AG08396 (cell line): Measurements from ENCODE around the gene NEURL1B.
"Not testable (repeated sequence)": the region's sequence is repeated elsewhere in the genome, so short reads cannot be mapped to it uniquely, and the experiment has no call there.

Experiments
- DNase-seq: peaks from one replicate; pipeline ENCODE4 v3.0.0; 2012; ENCODE audit warnings: low spot score, mixed read lengths

Gene NEURL1B

GRCh38 chr5:172634106-172634899 lies 6.8 kb upstream of the NEURL1B start:
- DNase-seq = no peak

- no peak for DNase-seq
Measured at GRCh38 chr5:172635038-172635437, 6.0 kb upstream of the NEURL1B start.

- no peak for DNase-seq
Measured at GRCh38 chr5:172636279-172637050, 4.6 kb upstream of the NEURL1B start.

GRCh38 chr5:172637110-172637580 lies 3.9 kb upstream of the NEURL1B start:
- no peak for DNase-seq

GRCh38 chr5:172637740-172638139 lies 3.3 kb upstream of the NEURL1B start:
- DNase-seq = no peak

- no peak for DNase-seq
Measured at GRCh38 chr5:172638209-172638768, 2.8 kb upstream of the NEURL1B start.

- no peak for DNase-seq
Measured at GRCh38 chr5:172640139-172640538, 924 bp upstream of the NEURL1B start.

- no peak for DNase-seq
Measured at GRCh38 chr5:172641359-172642050, 442 bp downstream of the NEURL1B start.

- peak; percentile 53 for DNase-seq
Measured at GRCh38 chr5:172642051-172642409, 967 bp downstream of the NEURL1B start.

- DNase-seq = peak; percentile 56
Measured at GRCh38 chr5:172642486-172642885, 1.4 kb downstream of the NEURL1B start.

GRCh38 chr5:172642926-172643871 lies 2.1 kb downstream of the NEURL1B start:
- no peak for DNase-seq

GRCh38 chr5:172644266-172644665 lies 3.2 kb downstream of the NEURL1B start:
- no peak for DNase-seq

GRCh38 chr5:172644711-172645110 lies 3.6 kb downstream of the NEURL1B start:
- DNase-seq = no peak

GRCh38 chr5:172645271-172646055 lies 4.4 kb downstream of the NEURL1B start:
- no peak for DNase-seq

- peak; percentile 64 for DNase-seq
Measured at GRCh38 chr5:172646716-172647285, 5.7 kb downstream of the NEURL1B start.

GRCh38 chr5:172647352-172648012 lies 6.4 kb downstream of the NEURL1B start:
- no peak for DNase-seq

GRCh38 chr5:172648013-172648381 lies 6.9 kb downstream of the NEURL1B start:
- DNase-seq = no peak

- no peak for DNase-seq
Measured at GRCh38 chr5:172648755-172649154, 7.7 kb downstream of the NEURL1B start.

GRCh38 chr5:172656496-172656895 lies 15.4 kb downstream of the NEURL1B start:
- not testable (repeated sequence) for DNase-seq
